Cortex of kidney (tissue), 1 donor: ENCODE measurements around the gene CBS.
"Not testable (repeated sequence)": the region's sequence is repeated elsewhere in the genome, so short reads cannot be mapped to it uniquely, and the experiment has no call there.

Experiments used
- DNase-seq: peaks from one replicate; lab custom pipeline; 2025; lab: John Stamatoyannopoulos, UW

Gene CBS

DNA sequence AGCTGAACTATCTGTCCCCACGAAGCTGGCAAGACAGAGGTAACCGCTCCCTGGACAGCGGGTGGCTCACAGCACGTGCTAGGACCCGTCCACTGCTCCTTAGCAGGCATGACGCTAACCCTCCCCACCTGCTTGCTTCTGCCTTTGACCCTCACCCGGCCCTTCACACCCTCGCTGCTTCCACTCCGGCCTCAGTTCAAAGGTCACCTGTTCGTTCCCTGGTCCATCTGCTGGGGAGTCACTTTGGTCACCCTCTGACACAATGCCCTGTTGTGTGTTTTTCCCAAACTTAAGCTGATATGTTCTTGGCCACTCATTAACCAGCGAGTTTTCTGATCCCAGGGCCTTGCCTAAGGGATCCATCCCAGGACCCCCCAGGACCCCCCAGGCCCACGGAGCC is 7.6 kb downstream of the CBS start:
- DNase-seq, result not testable (repeated sequence)

DNA sequence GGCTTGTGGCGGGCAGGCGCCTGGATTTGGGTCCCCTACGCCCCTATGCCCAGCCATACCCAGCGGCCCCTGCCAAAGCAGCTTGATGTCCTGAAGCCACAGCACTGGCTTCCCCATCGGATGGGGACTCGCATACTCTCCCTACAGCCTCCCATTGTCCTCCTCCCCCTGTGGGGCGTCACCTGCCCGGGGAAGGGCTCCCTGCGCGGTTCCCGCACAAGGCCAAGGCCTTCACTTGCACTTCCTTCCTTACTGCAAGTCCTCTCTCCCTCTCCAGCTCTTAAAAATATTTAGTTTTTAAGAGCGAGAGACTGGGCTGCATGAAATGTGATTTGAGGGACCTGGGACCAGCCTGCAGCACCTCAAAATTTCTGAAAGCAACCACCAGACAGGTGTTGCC is 8.9 kb downstream of the CBS start:
- DNase-seq, result not testable (repeated sequence)

- DNase-seq, result not testable (repeated sequence)
These were observed 9.6 kb downstream of the CBS start for GRCh38 chr21:43065991-43066390.

DNA sequence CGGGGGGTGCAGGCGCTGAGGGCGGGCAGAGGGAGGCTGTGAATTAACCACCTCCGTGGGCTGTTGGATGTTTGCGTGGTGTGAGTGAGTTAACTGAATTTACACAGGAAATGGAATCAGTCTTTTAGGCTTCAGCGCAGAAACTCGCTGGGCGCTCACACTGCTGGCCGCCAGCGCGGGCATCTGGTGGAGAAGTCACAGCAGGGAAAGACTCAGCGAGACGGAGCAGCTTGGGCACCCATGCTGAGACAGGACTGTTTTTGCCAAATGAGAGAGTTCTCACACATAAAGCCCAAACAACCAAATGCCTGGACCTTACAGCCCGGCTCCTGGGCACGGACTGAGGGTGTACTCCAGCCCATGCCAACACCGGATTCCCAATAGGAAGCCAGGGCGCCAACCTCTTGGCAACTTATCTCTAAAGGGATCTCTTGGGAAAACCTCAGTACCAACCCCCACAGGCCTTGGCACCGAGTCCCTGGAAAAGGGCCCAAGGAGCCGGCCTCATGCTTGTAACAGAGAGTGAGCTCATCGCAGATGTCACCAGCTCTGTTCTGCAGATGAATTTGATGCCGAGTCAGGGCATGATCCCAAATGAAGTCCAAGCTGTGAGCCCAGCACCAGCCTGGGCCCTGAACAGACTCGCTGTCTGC is 11.2 kb downstream of the CBS start:
- not testable (repeated sequence) for DNase-seq

DNA sequence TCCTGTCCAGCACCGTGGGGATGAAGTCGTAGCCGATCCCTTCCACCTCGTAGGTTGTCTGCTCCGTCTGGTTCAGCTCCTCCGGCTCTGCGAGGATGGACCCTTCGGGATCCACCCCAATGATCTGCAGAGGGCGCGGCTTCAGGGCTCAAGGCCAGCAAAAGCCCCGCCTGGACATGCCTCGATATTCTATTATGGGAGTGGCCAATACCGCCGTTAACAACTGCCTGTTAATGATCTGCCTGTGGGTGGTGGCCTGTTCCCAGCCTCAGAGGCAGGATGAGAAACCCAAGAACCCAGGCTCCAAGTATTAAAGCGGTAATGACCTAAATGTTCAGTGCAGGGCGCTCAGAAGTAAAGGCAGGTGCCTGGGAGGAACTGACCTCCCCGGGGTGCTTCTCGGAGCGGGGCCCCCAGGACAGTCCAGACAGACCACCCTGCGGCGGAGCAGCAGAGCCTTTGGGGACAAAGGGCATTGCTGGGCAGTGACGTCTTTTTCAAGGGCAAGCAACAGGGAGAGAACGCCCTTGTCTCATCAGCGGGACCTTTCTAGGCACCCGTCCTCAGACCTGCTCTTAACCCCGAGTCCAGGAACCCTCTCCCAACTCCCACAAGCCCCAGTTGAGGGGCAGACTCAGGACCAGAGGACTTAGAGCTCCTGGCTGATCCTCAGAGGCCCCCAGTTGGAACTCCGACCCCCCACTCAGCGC is 12.5 kb downstream of the CBS start:
- DNase-seq, result not testable (repeated sequence)

DNA sequence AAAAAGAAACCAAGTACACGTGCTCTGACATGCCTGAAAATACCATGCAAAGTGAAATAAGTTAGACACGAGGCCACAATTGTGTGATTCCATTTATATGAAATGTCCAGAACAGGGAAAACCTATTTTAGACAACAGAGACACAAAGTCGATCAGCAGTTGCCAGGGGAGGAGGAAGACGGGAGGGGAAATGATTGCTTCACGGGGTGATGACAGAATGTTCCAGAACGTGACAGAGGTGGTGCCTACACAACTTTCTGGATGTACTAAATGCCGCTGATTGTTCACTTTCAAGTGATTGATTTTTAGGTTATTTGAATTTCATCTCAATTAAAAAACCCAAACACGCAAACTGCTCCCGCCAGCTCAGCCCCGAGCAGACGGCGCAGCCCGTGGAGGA is 22.5 kb downstream of the CBS start:
- not testable (repeated sequence) for DNase-seq

- DNase-seq, result not testable (repeated sequence)
These were observed 29.5 kb downstream of the CBS start for GRCh38 chr21:43045876-43046821.

GRCh38 chr21:43045165-43045875 is 30.3 kb downstream of the CBS start:
- not testable (repeated sequence) for DNase-seq

- not testable (repeated sequence) for DNase-seq
These were observed 31.1 kb downstream of the CBS start for GRCh38 chr21:43044547-43044946.

DNA sequence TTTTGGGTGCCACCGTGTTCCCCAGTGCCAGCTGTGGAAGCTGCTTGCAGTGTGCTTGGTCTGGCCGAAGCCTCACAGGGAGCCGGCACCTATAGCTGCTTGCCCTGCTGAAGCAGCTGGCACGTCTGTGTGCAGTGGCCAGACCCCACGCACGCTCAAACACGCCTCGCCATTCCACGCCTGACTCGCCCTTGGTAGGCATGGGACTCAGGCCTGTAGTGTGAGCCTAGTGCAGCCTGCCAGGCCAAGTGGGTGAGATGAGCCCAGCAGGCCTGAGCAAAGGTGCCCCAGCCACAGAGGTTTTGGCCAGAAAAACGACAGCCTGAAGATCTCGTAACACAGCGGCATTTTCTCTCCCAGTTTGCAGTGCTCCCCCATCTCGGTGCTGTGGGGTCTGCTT is 32.3 kb downstream of the CBS start:
- DNase-seq, result not testable (repeated sequence)

GRCh38 chr21:43042169-43042568 is 33.5 kb downstream of the CBS start:
- not testable (repeated sequence) for DNase-seq

- DNase-seq, result not testable (repeated sequence)
These were observed 37.0 kb downstream of the CBS start for GRCh38 chr21:43038659-43039044.

DNA sequence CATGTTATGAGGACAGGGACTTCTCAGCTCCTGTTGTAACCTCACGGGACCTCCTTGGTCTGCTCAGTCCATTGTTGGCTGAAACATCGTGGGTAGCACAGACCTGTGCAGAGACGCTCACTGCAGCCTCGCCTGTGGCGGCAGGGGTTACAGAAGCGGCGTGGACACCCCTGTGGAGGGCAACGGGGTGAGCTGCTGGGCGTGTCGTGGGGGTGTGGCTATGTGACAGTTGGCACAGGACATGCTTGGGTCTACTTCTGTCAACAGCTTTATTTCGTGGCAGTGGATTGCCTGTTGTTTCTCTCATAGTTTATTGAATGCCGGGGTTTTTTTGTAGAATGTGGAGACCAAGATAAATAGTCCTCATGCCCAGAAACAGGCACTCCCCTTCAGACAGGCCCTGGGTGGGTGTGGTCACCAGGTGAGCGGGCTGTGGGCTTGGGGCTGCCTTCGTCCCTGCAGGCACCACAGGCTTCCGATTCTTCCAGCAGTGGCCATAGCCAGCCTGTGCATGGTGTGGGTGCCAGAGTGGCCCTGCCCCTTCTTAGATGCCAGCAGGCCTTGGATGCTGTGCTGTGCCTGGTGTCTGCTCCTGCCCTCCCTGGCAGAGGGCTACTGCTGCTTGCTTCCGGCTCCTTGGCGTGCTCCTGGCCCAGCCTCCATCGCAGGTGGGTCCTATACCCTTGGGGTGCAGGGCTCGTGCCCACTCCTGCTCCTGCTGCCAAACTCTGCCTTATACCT is 37.5 kb downstream of the CBS start:
- DNase-seq, result not testable (repeated sequence)

GRCh38 chr21:43036889-43037288 is 38.7 kb downstream of the CBS start:
- not testable (repeated sequence) for DNase-seq

GRCh38 chr21:43034826-43035225 is 40.8 kb downstream of the CBS start:
- DNase-seq, result no peak

GRCh38 chr21:43034101-43034500 is 41.5 kb downstream of the CBS start:
- DNase-seq, result no peak

DNA sequence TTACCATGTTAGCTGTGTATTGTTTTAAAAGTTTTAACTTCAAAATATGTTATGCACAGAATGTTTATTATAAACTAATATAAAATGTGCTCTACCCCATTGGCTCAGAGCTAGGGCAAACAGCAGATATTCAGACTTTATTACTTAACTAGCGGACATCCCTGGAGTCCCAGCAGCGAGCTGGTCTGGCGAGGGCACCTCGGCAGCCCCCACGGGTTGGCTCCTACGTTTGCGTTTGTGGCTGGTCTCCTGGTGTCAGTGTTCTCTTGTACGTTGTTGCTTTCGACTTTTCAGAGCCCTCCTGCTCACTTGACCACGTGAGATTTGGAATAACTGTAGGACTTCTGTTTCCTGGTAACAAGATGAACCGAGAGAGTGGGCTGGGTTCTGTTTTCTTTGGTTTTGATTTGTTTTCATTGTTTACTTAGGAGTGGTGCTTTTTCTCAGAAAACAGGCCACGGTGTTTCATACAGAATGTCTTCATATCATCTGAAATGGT is 44.5 kb downstream of the CBS start:
- DNase-seq, result no peak

DNA sequence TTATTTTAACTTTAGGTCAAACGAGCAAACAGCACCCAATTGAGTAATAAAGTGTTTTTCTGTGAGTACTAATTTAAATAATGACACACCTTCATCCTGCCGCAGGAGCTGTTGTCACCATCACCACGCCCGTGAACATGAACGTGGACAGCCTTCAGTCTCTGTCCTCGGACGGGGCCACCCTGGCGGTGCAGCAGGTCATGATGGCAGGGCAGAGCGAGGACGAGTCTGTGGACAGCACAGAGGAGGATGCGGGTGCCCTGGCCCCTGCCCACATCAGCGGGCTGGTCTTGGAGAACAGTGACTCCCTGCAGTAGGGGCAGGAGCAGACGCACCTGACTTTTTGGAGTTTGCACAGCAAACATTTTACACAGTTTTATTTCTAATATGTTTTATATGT is 45.9 kb downstream of the CBS start:
- DNase-seq, result no peak

- no peak for DNase-seq
These were observed 47.5 kb downstream of the CBS start for GRCh38 chr21:43027846-43028731.

- DNase-seq, result no peak
These were observed 49.9 kb downstream of the CBS start for GRCh38 chr21:43025636-43026180.
